Nephron (organoid): Measurements from ENCODE around the gene ZNF784.

Experiments used
- H3K27ac Mint-ChIP-seq, 3 experiments: 2 replicates each; pipeline ENCODE4 v1.8.0; 2020; ENCODE audit warnings: mixed read lengths in 3 of 3, mild to moderate bottlenecking in 2 of 3, moderate library complexity in 1 of 3
- H3K27me3 Mint-ChIP-seq: 2 replicates; pipeline ENCODE4 v1.8.0; 2021; ENCODE audit warnings: low read depth, mild to moderate bottlenecking, moderate library complexity, mixed read lengths
- H3K36me3 Mint-ChIP-seq: 2 replicates; pipeline ENCODE4 v1.8.0; 2020; ENCODE audit warnings: low read depth, mixed read lengths
- H3K4me1 Mint-ChIP-seq: 2 replicates; pipeline ENCODE4 v1.8.0; 2020; ENCODE audit warnings: mixed read lengths
- H3K4me3 Mint-ChIP-seq, 3 experiments: 2 replicates each; pipeline ENCODE4 v1.8.0; 2020; ENCODE audit warnings: mild to moderate bottlenecking in 3 of 3, mixed read lengths in 3 of 3, moderate library complexity in 2 of 3
- H3K9me3 Mint-ChIP-seq: 2 replicates; pipeline ENCODE4 v1.8.0; 2020; ENCODE audit warnings: mixed read lengths
- CTCF ChIP-seq, 3 experiments: fragments of 200-600 bp; sonication (generic); IDR thresholded peaks; one replicate each; pipeline ENCODE4 v1.5.0; 2021; ENCODE audit warnings: antibody characterized with exemption in 3 of 3; ENCODE audit not compliant: unreplicated experiment in 3 of 3

Gene ZNF784

GRCh38 chr19:55650602-55651230 is 26.4 kb upstream of the ZNF784 start:
- peak overlapping the region; percentile 78 to 87 (median 83) for H3K4me3 Mint-ChIP-seq
- H3K4me1 Mint-ChIP-seq, result peaks cover 29% of the 10 kb centered on the region
- no peak for TF ChIP-seq CTCF (IDR thresholded peaks at IDR 0.05; ENCODE audit: unreplicated experiment in 3 of 3)
- H3K9me3 Mint-ChIP-seq, result no peaks in the 10 kb centered on the region
- H3K27ac Mint-ChIP-seq, result peak overlapping the region; percentile 70 to 91 (median 74)
- no peaks in the 10 kb centered on the region for H3K27me3 Mint-ChIP-seq
- peaks cover 18% of the 10 kb centered on the region for H3K36me3 Mint-ChIP-seq

- no peaks in the 10 kb centered on the region for H3K9me3 Mint-ChIP-seq
- H3K4me3 Mint-ChIP-seq, result peak overlapping the region; percentile 78 to 87 (median 83)
- peaks cover 24% of the 10 kb centered on the region for H3K36me3 Mint-ChIP-seq
- no peak for TF ChIP-seq CTCF (IDR thresholded peaks at IDR 0.05; ENCODE audit: unreplicated experiment in 3 of 3)
- no peaks in the 10 kb centered on the region for H3K27me3 Mint-ChIP-seq
- peak overlapping the region; percentile 70 to 91 (median 74) for H3K27ac Mint-ChIP-seq
- H3K4me1 Mint-ChIP-seq, result peaks cover 31% of the 10 kb centered on the region
Measured at GRCh38 chr19:55650126-55650557, 25.8 kb upstream of the ZNF784 start.

- Mint-ChIP-seq H3K27me3 (no peaks in the 10 kb centered on the region), H3K4me1 (peaks cover 31% of the 10 kb centered on the region), H3K27ac (peak overlapping the region; percentile 74 to 91 (median 85)), H3K9me3 (no peaks in the 10 kb centered on the region), H3K36me3 (peaks cover 24% of the 10 kb centered on the region), H3K4me3 (peak overlapping the region; percentile 87 to 92 (median 90))
- no peak for TF ChIP-seq CTCF (IDR thresholded peaks at IDR 0.05; ENCODE audit: unreplicated experiment in 3 of 3)
Measured at GRCh38 chr19:55649268-55650125, 25.1 kb upstream of the ZNF784 start.

DNA sequence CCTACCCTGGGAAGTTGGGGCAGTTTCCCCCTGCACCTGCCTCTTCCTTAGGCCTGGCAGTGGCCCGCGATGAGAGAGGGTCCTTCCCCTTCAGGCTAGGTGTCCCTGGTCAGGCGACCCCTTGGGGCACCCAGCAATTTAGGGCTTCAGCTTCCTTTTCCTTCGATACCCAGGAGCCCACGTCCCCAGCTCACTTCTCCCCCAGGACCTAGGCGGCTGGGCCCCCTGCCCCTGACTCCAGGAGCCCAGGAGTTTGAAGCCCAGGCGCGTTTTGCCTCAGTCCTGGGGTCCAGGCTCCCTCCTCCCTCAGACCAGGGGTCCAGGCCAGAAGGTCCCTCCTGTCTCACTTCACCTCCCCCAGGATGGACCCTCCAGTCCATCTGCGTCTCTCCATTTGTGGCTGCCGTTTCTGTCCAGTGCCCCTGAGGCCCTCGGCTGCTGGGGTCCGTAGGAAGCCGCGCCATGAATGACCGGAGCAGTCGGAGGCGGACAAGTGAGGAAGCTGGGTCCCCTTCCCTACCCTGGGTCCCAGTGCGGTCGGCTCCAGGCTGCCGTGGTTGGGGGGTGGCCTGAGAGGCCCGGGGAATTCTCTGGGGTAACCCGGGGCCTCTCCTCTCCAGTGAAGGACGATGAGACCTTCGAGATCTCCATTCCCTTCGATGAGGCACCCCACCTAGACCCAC is 24.4 kb upstream of the ZNF784 start:
- Mint-ChIP-seq H3K4me1 (peaks cover 36% of the 10 kb centered on the region), H3K27ac (peak overlapping the region; percentile 74 to 90 (median 81)), H3K36me3 (peaks cover 24% of the 10 kb centered on the region), H3K27me3 (no peaks in the 10 kb centered on the region), H3K9me3 (no peaks in the 10 kb centered on the region), H3K4me3 (peak overlapping the region; percentile 87 to 92 (median 90))
- no peak for TF ChIP-seq CTCF (IDR thresholded peaks at IDR 0.05; ENCODE audit: unreplicated experiment in 3 of 3)

DNA sequence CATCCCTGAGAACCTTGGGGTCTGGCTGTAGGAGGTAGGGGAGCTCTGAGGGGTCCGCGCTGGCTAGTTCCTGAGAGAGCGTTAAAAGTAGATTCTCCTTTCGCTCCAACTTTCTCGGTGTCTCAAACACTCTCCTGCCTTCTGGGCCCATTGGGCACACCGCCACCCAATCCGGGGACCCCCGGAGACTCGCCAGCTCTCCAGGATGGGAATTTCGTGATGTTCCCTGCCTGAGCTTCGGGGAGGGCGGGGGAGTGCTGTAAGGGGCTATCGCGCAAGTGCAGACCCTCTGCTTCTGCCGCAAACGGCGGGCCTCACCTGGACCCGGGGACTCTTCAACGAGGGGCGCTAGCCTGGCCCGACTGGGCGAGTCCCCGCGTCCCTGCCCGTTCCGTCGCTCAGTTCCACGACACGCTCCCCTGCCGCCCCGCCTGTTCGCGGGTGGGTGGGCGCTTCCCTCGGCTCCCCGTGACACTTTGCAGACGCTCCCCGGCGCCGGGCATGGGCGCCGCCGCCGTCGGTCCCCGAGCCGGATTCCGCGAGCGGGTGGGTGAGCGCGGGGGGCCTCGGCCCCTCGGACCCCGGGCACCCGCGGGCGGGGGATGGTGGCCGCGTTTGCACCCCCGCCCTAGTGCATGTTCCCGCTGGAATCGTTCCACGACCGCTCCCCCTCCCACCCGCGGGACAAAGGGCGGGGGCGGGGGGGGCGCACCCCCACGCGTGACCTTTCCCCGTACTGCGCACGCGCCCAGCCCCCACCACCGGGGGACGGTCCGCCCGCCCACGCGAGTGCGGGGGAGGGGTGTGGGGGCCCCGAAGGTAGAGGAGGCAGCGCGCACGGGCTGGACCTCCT is 23.6 kb upstream of the ZNF784 start, which contains the start of gene CCDC106:
CCDC106 (plus strand) TSS at position 481 of the 853 bp plus-strand sequence. CDS start 835 bp downstream, outside the sequence.
- Mint-ChIP-seq H3K36me3 (peaks cover 24% of the 10 kb centered on the region), H3K27me3 (no peaks in the 10 kb centered on the region)

More for the DNA sequence above, 23.6 kb upstream of the ZNF784 start, which contains the start of gene CCDC106:
- no peaks in the 10 kb centered on the region for H3K9me3 Mint-ChIP-seq
- TF ChIP-seq CTCF (IDR thresholded peaks at IDR 0.05; ENCODE audit: unreplicated experiment in 3 of 3), result no peak
- H3K4me3 Mint-ChIP-seq, result peak within 1 kb of the TSS; percentile 92 to 94 (median 93)
- peaks cover 42% of the 10 kb centered on the region for H3K4me1 Mint-ChIP-seq
- peak within 1 kb of the TSS; percentile 92 to 97 (median 93) for H3K27ac Mint-ChIP-seq
